Epithelial cell of proximal tubule (primary cell): ENCODE measurements around the gene FBXL12. TPM values are rescaled to one million over a fixed set of nuclear protein-coding genes. Genes with fewer than 3 reads are reported as not detected.
A peak's percentile ranks its signal among the peaks of the same experiment; 100 is the strongest.
"Not testable (repeated sequence)": the region's sequence is repeated elsewhere in the genome, so short reads cannot be mapped to it uniquely, and the experiment has no call there.

Experiments used
- DNase-seq: peaks from one replicate; pipeline ENCODE4 v3.0.0-alpha.2; 2011; ENCODE audit warnings: low read depth
- H3K4me3 ChIP-seq: 2 replicates; pipeline ENCODE4 v1.5.1; 2011; ENCODE audit warnings: low read depth, mild to moderate bottlenecking, low read length
- total RNA-seq: library from RNA; depleted of rRNA; stranded (reverse); fragments of >200 nt; gene quantifications from 2 replicates; pipeline ENCODE4 v1.2.3, GENCODE V29; 2015
- TF ChIP-seq, protein P1 (sequence below): conservative IDR thresholded peaks from 2 replicates; pipeline ENCODE4 v1.5.1; 2012; ENCODE audit warnings: low read depth, mild to moderate bottlenecking, low read length

The FBXL12 gene
- total RNA-seq, 1 donor from 2014 or later, result 26.7 TPM

DNA sequence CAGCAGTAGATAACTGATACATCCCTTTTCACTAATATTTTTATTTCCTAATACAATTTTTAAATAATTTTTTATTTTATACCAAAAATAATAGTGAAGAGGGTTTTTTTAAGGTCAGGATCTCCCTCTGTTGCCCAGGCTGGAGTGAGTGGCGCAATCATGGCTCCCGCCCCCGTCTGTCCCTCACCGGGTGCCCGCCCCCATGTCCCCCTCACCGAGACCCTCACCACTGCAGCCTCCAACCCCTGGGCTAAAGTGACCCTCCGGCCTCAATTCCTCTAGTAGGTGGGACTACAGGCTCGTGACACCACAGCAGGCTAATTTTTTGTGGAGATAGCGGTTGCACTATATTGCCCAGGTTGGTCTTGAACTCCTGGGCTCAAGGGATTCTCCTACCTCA lies 32.5 kb downstream of the FBXL12 start:
- no peak for DNase-seq
- TF ChIP-seq, protein P1, sequence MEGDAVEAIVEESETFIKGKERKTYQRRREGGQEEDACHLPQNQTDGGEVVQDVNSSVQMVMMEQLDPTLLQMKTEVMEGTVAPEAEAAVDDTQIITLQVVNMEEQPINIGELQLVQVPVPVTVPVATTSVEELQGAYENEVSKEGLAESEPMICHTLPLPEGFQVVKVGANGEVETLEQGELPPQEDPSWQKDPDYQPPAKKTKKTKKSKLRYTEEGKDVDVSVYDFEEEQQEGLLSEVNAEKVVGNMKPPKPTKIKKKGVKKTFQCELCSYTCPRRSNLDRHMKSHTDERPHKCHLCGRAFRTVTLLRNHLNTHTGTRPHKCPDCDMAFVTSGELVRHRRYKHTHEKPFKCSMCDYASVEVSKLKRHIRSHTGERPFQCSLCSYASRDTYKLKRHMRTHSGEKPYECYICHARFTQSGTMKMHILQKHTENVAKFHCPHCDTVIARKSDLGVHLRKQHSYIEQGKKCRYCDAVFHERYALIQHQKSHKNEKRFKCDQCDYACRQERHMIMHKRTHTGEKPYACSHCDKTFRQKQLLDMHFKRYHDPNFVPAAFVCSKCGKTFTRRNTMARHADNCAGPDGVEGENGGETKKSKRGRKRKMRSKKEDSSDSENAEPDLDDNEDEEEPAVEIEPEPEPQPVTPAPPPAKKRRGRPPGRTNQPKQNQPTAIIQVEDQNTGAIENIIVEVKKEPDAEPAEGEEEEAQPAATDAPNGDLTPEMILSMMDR, result no peak
- H3K4me3 ChIP-seq, result peak overlapping the region; percentile 84

DNA sequence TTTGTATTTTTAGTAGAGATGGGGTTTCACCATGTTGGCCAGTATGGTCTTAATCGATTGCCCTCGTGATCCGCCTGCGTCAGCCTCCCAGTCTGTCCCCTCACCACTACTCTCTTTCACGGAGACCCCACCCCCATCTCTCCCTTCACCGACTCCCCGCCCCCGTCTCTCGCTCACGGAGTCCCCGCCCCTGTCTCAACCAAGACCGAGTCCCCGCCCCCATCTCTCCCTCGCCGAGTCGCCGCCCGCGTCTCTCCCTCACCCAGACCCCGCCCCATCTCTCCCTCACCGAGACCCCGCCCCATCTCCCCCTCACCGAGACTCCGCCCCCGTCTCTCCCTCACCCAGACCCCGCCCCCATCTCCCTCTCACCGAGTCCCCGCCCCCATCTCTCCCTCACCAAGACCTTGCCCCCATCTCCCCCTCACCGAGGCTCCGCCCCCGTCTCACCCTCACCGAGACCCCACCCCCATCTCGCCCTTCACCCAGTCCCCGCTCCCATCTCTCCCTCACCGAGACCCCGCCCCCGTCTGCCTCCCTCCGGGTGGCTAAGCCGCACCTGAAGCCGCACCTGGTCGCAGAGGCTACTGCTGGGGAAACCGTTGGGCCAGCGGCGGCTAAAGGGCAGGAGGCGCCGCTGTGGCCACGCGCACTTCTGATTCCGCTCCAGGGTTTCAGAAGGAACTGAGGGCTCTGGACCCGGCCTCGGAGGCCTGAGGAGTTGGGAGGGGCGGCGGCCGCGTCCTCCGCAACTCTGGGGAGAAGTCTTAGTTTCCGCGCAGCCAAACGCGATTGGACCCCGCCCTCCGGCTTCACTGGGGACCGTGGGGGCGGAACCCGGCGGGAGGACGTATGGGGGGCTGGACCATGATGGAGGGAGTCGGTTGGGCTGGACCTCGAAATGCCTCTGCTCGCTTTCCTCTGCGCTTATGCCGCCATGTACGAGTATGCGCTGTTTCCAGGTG lies 33.2 kb downstream of the FBXL12 start:
- H3K4me3 ChIP-seq, result peak overlapping the region; percentile 84
- TF ChIP-seq, protein P1, result no peak
- DNase-seq, result peak; percentile 59

DNA sequence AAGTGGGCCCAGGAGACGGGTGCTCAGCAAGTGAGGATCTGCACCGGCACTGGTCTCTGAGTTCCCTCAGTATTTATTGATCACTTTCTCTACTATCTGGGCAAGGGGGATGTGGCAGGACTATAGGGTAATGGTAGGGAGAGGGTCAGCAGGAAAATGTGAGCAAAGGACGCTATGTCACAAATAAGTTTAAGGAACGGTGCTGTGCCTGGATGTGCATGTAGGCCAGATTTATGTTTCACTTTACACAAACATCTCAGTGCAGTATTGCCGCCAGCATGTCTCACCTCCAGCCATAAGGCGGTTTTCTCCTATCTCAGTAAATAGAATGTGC lies 34.7 kb downstream of the FBXL12 start:
- not testable (repeated sequence) for H3K4me3 ChIP-seq, DNase-seq

DNA sequence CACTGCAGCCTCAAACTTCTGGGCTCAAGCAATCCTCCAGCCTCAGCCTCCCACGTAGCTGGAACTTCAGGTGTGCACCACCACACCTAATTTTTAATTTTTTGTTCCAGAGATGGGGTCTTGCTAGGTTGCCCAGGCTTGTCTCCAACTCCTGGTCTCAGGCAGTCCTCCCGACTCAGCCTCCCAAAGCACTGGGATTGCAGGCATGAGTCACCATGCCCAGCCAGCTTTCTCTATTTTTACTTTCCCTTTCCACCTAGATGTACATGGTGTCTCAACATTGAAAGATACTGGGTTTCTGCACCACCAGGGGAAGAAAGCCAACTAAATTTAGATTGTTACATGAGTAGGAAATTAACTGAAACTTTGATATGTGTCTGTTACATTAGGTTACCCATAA lies 36.5 kb downstream of the FBXL12 start:
- TF ChIP-seq, protein P1, result no peak
- no peak for DNase-seq
- no peak overlapping the region for H3K4me3 ChIP-seq

DNA sequence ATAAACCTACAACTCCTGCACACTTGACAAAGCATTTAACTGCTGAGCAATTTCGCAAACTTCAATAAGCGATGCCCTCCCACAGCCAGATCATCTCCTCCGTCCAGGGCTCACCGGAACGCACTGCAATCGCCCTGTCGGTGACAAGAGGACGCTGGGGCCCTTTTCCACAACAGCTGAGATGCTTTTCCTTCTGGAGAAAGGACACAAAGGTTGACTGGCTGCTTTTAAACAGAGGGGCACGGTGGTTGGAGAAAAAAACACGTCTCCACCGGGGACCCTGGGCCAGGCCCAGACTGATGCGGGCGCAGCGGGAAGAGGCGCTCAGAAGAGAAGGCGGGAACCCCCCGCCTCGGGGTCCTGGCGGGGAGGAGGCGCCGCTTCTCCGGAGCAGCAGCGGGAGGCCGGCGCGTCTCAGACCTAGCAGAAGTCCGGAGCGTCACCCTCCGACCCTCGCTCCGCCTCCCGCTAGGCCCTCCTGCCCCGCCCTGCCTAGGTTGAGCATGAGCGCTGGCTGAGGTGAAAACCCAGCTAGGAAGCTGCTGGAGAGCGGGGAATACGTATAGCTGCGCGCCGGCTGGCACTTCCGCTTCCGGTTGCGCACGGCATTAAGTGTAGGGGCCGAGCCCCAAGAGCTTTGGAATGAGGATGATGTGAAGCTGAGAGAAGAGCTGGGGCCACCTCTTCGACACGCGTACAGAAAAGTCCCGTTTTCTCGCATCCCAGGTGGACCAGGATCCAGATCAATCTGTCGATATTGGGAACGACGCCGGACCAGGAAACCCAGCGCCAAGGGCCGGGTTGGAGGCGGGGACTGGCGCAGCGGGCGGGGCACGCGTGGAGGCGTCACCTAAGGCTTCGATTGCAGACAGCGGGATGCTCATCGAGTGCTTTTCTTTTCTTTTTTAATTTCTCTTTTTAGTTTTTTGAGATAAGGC lies 50.4 kb downstream of the FBXL12 start, which contains the start of gene ZNF846:
Gene ZNF846, minus strand, starts transcription at position 564 of the 938 bp plus-strand sequence. CDS start 3,788 bp downstream, outside the sequence.
- TF ChIP-seq, protein P1, result no peak

More for the DNA sequence above, 50.4 kb downstream of the FBXL12 start, which contains the start of gene ZNF846:
- peak within 1 kb of the TSS; percentile 71 for H3K4me3 ChIP-seq
- DNase-seq, result peak; percentile 82

Other genes starting within 250 kb of the FBXL12 start
- gene ZNF121, start 234.6 kb downstream of the FBXL12 start, total RNA-seq, result 23.8 and 24.1 TPM in 2 replicates
- 8.9 and 17.1 TPM in 2 replicates for gene ZNF561, start 197.8 kb downstream of the FBXL12 start, total RNA-seq
- gene ZNF562, start 144.0 kb downstream of the FBXL12 start, total RNA-seq, result 9.0 and 21.0 TPM in 2 replicates
- 3.8 and 7.7 TPM in 2 replicates for gene ZNF846, start 50.3 kb downstream of the FBXL12 start, total RNA-seq
- gene UBL5, start 8.8 kb upstream of the FBXL12 start, total RNA-seq, result 534 and 748 TPM in 2 replicates
- gene PIN1, start 16.2 kb upstream of the FBXL12 start, total RNA-seq, result 114 and 195 TPM in 2 replicates
- 0.72 and 0.75 TPM in 2 replicates for gene OLFM2, start 117.4 kb upstream of the FBXL12 start, total RNA-seq
- 0.06 TPM in 1 of 2 replicates, not detected in the other for gene COL5A3, start 191.4 kb upstream of the FBXL12 start, total RNA-seq
- not detected in 2 replicates for gene RDH8, start 194.4 kb upstream of the FBXL12 start, total RNA-seq